ENCODE measurements around the gene ZNF845.
"Not testable (repeated sequence)": the region's sequence is repeated elsewhere in the genome, so short reads cannot be mapped to it uniquely, and the experiment has no call there.

- TF ChIP-seq CTCF (conservative IDR thresholded peaks at IDR 0.05); ZFX (IDR thresholded peaks at IDR 0.05): not testable (repeated sequence)
Observed at GRCh38 chr19:53397918-53398317, 64.4 kb downstream of the ZNF845 start.

Data from C4-2B (cell line).